SK-MEL-5 (cell line): ENCODE results near the gene GTF3C6. TPM values are rescaled to one million over a fixed set of nuclear protein-coding genes. Genes with fewer than 3 reads are reported as not detected.
"Not testable (repeated sequence)": the region's sequence is repeated elsewhere in the genome, so short reads cannot be mapped to it uniquely, and the experiment has no call there.

Experiments used
- DNase-seq: peaks from one replicate; pipeline ENCODE4 v3.0.0-alpha.2; 2016; ENCODE audit warnings: low read depth, low spot score
- in situ Hi-C: cut with HindIII; loops from 2 replicates; pipeline ENCODE4 v1.10.0; 2016; ENCODE audit warnings: low sequenced_read_pairs, high pct_unique_total_duplicates, low pct_unique_long_range_greater_than_20kb
- total RNA-seq: library from RNA; depleted of rRNA; stranded (reverse); fragments of >200 nt; shearing (Covaris generic); gene quantifications from 2 replicates; pipeline ENCODE4 v1.2.3, GENCODE V29; 2014; rRNA removed

GTF3C6 gene
- total RNA-seq, 1 experiment from 2014 or later: 73.4 TPM

DNA sequence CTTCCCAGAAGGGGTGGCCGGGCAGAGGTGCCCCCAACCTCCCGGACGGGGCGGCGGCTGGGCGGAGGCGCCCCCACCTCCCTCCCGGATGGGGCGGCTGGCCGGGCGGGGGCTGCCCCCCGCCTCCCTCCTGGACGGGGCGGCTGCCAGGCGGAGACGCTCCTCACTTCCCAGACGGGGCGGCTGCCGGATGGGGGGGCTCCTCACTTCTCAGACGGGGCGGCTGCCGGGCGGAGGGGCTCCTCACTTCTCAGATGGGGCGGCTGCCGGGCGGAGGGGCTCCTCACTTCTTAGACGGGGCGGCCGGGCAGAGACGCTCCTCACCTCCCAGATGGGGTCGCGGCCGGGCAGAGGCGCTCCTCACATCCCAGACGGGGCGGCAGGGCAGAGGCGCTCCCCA is 58.7 kb downstream of the GTF3C6 start:
- in situ Hi-C loops, DNase-seq: not testable (repeated sequence)

Other genes with a start within 250 kb of the GTF3C6 start
- gene CDK19, start 143.2 kb upstream of the GTF3C6 start, total RNA-seq: 9.2 and 10.6 TPM in 2 replicates
- 76.4 and 82.0 TPM in 2 replicates for gene AMD1, start 83.9 kb upstream of the GTF3C6 start, total RNA-seq
- gene RPF2, start 23.3 kb downstream of the GTF3C6 start, total RNA-seq: 55.2 and 56.8 TPM in 2 replicates
- gene SLC16A10, start 128.8 kb downstream of the GTF3C6 start, total RNA-seq: 5.9 and 7.3 TPM in 2 replicates